ENCODE measurements around the gene RNASEL.

Gene RNASEL

GRCh38 chr1:182614796-182615454 is 25.9 kb upstream of the RNASEL start:
- DNase-seq (ENCODE audit: insufficient read length, low spot score), result peak; percentile 62
- FAIRE-seq, result no peak
- peak; percentile 37; the same call in 1 of the 2 replicates for TF ChIP-seq POLR2A (IDR thresholded peaks at IDR 0.05; ENCODE audit: low read depth, low read length)

DNA sequence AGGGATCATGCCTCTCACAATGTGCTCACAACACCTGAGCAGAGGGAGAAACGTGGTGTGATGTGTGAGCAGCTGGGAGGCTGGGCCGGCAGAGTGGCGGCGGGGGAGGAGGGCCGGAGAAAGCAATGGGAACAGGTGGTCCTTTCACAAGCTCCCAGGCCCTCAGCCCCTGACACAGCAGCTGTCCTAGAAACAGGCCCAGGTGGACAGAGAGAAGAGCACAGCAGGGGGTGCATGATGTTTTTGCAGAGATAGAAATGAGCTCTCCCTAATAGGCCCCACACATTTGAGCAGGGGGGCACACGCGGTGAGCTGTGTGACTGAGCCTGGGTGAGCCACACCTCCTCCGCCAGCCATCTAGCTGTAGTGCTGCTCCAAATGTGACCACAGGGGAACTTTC is 22.7 kb upstream of the RNASEL start:
- no peak for DNase-seq (ENCODE audit: insufficient read length, low spot score)
- no peak for TF ChIP-seq POLR2A (IDR thresholded peaks at IDR 0.05; ENCODE audit: low read depth, low read length)
- no peak for FAIRE-seq

- no peak for TF ChIP-seq POLR2A (IDR thresholded peaks at IDR 0.05; ENCODE audit: low read depth, low read length)
- no peak for DNase-seq (ENCODE audit: insufficient read length, low spot score)
- no peak for FAIRE-seq
Measured at GRCh38 chr1:182611326-182611725, 22.3 kb upstream of the RNASEL start.

DNA sequence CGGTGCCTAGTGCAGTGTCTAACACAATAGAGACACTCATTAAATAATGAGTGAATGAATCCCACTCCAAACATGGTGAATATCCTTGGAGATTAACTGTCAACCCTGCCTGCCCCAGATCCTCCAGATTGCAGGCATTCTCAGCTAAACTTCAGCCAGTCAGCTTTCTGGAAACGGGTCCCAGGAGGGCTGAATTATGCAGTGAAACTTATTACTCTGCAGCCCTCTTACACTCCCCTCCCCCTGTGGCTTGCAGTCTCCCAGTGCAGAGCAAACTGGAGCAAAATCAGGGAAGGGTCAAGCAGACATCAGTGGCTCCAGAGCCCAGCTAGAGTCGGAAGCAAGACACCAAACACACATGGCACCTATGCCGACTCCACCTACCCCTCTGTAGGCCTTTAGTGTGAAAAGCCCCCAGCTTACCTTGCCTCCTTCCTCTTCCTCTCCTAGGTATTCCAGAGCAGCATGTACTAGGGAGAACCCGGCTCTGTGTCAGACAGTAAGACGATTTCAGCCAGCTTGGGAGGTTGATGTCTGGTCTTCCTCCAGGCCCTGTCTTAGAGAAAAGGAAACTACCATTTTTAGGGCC is 21.6 kb upstream of the RNASEL start:
- DNase-seq (ENCODE audit: insufficient read length, low spot score) (no peak), FAIRE-seq (no peak)
- no peak for TF ChIP-seq POLR2A (IDR thresholded peaks at IDR 0.05; ENCODE audit: low read depth, low read length)

DNA sequence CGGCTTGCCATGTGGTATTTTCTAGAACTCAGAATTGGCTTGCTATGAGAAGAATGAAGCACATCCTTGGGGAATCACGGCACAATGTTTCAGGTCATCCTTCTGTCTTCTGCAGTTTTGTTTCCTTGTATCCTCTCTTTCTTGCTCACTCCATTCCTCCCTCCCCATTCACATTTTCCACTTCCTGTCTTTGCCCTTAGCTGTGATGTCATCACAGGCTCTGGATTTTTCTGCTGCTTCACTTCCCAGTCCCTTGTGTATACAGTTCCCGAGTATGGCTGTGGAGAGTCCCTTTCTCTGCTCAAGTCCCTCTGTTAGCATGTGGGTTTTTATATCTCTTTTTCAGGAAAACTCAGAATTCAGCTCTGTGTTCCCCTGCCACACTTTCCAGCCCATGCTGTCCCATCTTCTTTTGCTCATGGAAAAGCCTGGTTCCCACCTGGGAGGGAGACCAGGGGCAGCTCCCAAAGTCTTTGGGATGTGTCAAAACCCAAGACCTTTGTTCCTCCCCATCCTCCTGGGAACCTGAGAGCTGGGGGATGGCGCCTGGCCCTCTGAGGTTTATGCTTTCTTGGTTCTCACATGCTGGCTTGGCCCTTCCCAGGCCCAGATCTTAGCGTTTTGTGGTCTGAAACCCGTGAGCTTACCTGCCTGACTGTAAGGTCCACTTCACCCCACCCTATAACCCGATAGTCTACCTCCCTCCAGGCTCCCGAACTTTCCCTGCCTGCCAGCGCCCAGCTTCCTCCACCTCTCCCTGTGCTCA is 20.0 kb upstream of the RNASEL start:
- no peak for DNase-seq (ENCODE audit: insufficient read length, low spot score)
- TF ChIP-seq POLR2A (IDR thresholded peaks at IDR 0.05; ENCODE audit: low read depth, low read length), result no peak
- no peak for FAIRE-seq

- no peak for FAIRE-seq
- no peak for TF ChIP-seq POLR2A (IDR thresholded peaks at IDR 0.05; ENCODE audit: low read depth, low read length)
- DNase-seq (ENCODE audit: insufficient read length, low spot score), result no peak
Measured at GRCh38 chr1:182608236-182608635, 19.2 kb upstream of the RNASEL start.

- DNase-seq (ENCODE audit: insufficient read length, low spot score) (no peak), FAIRE-seq (no peak)
- no peak for TF ChIP-seq POLR2A (IDR thresholded peaks at IDR 0.05; ENCODE audit: low read depth, low read length)
Measured at GRCh38 chr1:182607566-182607965, 18.5 kb upstream of the RNASEL start.

DNA sequence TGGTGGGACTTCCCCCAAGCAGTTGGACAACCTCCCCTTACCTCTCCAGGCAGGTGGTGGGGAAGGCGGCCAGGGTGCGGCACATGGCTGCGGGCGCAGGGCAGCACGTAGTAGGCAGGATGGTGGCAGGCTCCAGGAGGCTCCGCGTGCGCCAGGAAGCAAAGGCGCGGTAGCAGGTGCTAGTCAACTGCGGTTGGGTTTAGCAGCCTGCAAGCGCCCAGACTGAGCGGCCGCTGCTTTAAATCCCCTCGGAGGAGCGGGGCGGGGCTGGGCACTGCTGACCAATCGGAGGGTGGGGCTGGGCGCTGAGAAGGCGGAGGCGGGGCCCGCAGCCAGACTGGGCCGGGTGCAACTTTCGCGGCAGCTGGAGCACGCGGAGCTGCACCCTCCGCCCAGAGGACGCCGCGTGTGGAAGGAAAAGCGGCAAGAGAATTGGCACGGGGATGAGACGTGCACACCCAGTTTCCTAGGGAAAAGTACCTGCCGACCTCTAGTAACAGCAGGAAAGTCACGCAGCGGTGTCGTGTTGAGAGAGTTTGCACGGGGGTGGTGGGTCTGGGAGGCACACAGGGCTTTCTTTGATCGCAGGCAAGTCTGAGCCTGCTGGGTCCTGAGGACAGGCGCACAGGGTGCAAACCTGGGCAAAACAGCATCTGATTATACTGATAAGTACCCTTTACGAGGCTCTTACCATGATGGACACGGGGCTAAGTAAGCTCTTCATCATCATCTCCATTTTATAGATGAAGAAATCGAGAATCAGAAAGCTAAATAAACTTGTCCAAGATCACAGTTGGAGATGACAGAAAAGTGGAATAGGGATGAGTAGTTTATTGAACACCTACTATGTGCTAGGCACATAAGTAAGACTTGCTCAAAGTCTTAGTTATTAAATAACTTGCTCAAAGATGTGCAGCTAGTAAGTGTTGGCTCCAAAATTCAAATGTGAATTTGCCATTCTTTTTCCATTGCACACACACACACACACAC is 15.4 kb upstream of the RNASEL start, which contains the start of gene RGS16:
Gene RGS16 (minus strand): TSS at position 215 of the 990 bp plus-strand sequence. CDS start 130 bp downstream, at position 85.
- FAIRE-seq, result no peak
- DNase-seq (ENCODE audit: insufficient read length, low spot score), result peak; percentile 62
- TF ChIP-seq POLR2A (IDR thresholded peaks at IDR 0.05; ENCODE audit: low read depth, low read length), result peak; percentile 44; the same call in 1 of the 2 replicates

GRCh38 chr1:182603646-182604174 is 14.7 kb upstream of the RNASEL start:
- DNase-seq (ENCODE audit: insufficient read length, low spot score), result no peak
- TF ChIP-seq POLR2A (IDR thresholded peaks at IDR 0.05; ENCODE audit: low read depth, low read length), result no peak
- FAIRE-seq, result no peak

GRCh38 chr1:182602935-182603645 is 14.0 kb upstream of the RNASEL start:
- TF ChIP-seq POLR2A (IDR thresholded peaks at IDR 0.05; ENCODE audit: low read depth, low read length), result no peak
- no peak for DNase-seq (ENCODE audit: insufficient read length, low spot score)

GRCh38 chr1:182601913-182602312 is 12.9 kb upstream of the RNASEL start:
- FAIRE-seq, result no peak
- DNase-seq (ENCODE audit: insufficient read length, low spot score), result no peak
- TF ChIP-seq POLR2A (IDR thresholded peaks at IDR 0.05; ENCODE audit: low read depth, low read length), result no peak

More at GRCh38 chr1:182602935-182603645, 14.0 kb upstream of the RNASEL start:
- FAIRE-seq, result no peak

DNA sequence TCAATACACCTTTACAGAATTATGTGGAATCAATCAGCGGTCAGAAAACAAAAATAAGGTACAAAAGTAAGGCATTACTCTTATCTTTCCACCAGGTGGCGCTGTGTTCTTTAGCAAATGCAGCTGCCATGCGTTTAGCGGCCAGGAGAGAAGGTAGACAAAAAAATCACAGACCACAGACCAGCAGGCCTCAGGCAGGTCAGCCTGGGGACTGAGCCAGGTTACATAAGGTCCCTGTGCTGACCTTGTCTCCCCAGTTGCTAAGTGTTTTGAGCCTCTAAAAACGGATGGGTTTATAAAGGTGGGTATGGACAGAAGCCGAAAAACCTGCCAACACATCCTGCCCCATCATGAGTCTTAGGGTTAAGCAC is 12.3 kb upstream of the RNASEL start:
- FAIRE-seq, result no peak
- peak; percentile 56 for DNase-seq (ENCODE audit: insufficient read length, low spot score)
- TF ChIP-seq POLR2A (IDR thresholded peaks at IDR 0.05; ENCODE audit: low read depth, low read length), result no peak

Measured in H54 (cell line).